Motor neuron (in vitro differentiated cells): ENCODE measurements around the gene LCLAT1. TPM values are rescaled to one million over a fixed set of nuclear protein-coding genes. Genes with fewer than 3 reads are reported as not detected.
"Not testable (repeated sequence)": the region's sequence is repeated elsewhere in the genome, so short reads cannot be mapped to it uniquely, and the experiment has no call there.

Source experiments
- ATAC-seq, 8 experiments: fragments of 200-7000 bp; cut with Tn5 transposase; replicated peaks in 6 of 8; 2 replicates each; pipeline ENCODE4 v1.8.0; 2021; ENCODE audit warnings: mild to moderate bottlenecking in 8 of 8, moderate library complexity in 8 of 8
- H3K27ac ChIP-seq, 2 donors: fragments of 250-450 bp; sonication (Bioruptor Pico); 2 replicates each; pipeline ENCODE4 v1.9.0; 2021; ENCODE audit warnings: antibody characterized with exemption in 2 of 2, mild to moderate bottlenecking in 2 of 2, moderate library complexity in 1 of 2
- H3K4me1 ChIP-seq, 2 donors: fragments of 250-450 bp; sonication (Bioruptor Pico); replicated peaks in 1 of 2; 2 replicates each; pipeline ENCODE4 v1.6.1; 2021; ENCODE audit warnings: antibody characterized with exemption in 2 of 2, mild to moderate bottlenecking in 2 of 2, moderate library complexity in 1 of 2
- H3K4me3 ChIP-seq, 5 donors: fragments of 250-450 bp; sonication (Bioruptor Pico); 2 replicates each; pipeline ENCODE4 v1.9.0; 2021; ENCODE audit warnings: antibody characterized with exemption in 5 of 5, mild to moderate bottlenecking in 5 of 5, moderate library complexity in 4 of 5
- WGBS, 10 experiments: fragments of 450-650 bp; shearing (Covaris generic); methylation state at CpG; one replicate each; pipeline ENCODE4 v1.0.0; 2022; 5-methylcytosine and 5-hydroxymethylcytosine counted together
- in situ Hi-C, 9 experiments: fragments of 400-800 bp; cut with MboI; loops; one replicate each; pipeline ENCODE4 v1.15.0; 2021; ENCODE audit warnings: low sequenced_read_pairs in 9 of 9, low pct_unique_long_range_greater_than_20kb in 2 of 9; ENCODE audit not compliant: unreplicated experiment in 9 of 9
- total RNA-seq, 8 experiments: library from RNA; unstranded; fragments of 300-600 nt; gene quantifications; 2 replicates each; pipeline versions ENCODE4 v1.2.3 to v1.2.4, GENCODE V29; 2022

The LCLAT1 gene
- total RNA-seq, 8 experiments from 2014 or later = 9.8 to 39.2 (median 12.9) TPM

DNA sequence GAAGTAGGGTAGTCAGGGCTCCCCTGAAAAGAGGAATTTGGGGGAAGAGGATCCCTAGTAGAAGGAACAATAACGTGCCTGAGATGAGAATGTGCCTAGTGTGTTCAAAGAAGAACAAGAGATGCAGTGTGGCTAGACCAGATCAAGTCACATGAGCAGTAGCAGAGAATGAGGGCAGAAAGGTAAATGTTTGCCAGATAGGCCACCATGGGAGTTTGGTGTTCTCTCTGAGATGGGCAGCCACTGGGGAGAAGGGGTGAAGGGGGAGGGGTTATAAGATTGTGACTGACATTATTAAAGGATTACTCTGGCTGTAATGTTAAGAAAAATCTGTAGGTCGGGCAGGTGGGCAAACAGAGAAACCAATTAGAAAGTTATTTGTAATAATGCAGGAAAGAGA, 166.0 kb downstream of the LCLAT1 start:
- 17 to 90% (median 71%) methylated on average over 1 to 2 of the region's 2 CpGs; no CpG with 5 or more reads in 2 of the 10 experiments for WGBS, 10 experiments
- Histone ChIP-seq H3K27ac (no peak overlapping the region), H3K4me1 (peaks cover 9 to 14% of the 10 kb centered on the region in 2 donors), H3K4me3 (no peak overlapping the region)
- in situ Hi-C loops = no loop called here
- peak in 1 of 8 experiments; percentile 9 for ATAC-seq

- 44 to 90% (median 89%) methylated on average over 1 to 2 of the region's 4 CpGs; no CpG with 5 or more reads in 7 of the 10 experiments for WGBS, 10 experiments
- H3K27ac ChIP-seq, H3K4me3 ChIP-seq, ATAC-seq, in situ Hi-C loops: not testable (repeated sequence)
- peaks cover 9 to 14% of the 10 kb centered on the region in 2 donors for H3K4me1 ChIP-seq
These were observed 167.2 kb downstream of the LCLAT1 start for GRCh38 chr2:30614227-30614626.

GRCh38 chr2:30615926-30616325, 168.9 kb downstream of the LCLAT1 start:
- 63 to 100% (median 94%) methylated on average over 1 of the region's 1 CpG; no CpG with 5 or more reads in 4 of the 10 experiments for WGBS, 10 experiments
- in situ Hi-C loops = no loop called here
- Histone ChIP-seq H3K27ac (no peak overlapping the region), H3K4me1 (peaks cover 9 to 14% of the 10 kb centered on the region in 2 donors), H3K4me3 (no peak overlapping the region)
- ATAC-seq = no peak

DNA sequence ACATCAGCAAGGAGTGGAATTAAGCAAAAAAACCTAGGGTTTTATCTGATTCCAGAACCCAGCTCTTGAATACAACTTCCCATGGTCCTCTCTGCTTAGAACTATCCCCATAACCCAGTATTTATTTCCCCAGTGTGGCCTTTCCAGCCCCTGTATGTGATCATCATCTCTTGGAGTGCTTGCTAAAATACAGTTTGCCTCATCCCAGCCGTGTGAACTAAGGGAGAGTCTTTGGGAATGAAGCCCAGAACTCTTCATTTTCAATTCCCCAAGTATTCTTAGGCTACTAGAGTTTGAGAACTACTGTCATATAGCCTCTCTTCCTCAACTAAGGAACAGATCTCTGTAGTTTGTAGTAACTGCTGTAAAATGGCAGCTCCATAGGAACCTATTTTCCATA, 173.1 kb downstream of the LCLAT1 start:
- ATAC-seq = no peak
- in situ Hi-C loops = no loop called here
- H3K4me1 ChIP-seq = no peaks in the 10 kb centered on the region
- H3K4me3 ChIP-seq = no peak overlapping the region
- 10 to 100% (median 70%) methylated on average over 1 of the region's 1 CpG; no CpG with 5 or more reads in 4 of the 10 experiments for WGBS, 10 experiments
- H3K27ac ChIP-seq = no peak overlapping the region

DNA sequence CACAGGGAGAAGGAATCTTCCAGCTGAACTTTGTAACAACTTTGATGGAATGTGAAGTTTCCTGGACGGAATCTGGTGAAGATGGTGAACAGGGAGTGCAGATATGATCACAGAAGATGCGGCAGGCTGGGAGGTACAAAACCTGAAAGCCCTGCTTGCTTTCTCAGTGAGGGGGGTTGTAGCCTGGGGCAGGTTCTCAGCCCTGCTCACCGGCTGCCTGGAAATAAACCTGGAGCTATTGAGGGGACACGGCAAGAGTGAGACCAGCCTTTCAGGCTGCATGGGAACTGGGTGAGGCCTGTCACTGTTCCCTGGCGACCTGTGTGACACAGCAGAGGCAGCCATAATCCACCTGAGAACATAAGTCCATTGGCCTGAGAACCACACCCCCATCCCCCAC, 174.8 kb downstream of the LCLAT1 start:
- Histone ChIP-seq H3K4me3 (no peak overlapping the region), H3K27ac (no peak overlapping the region), H3K4me1 (no peaks in the 10 kb centered on the region)
- ATAC-seq = no peak
- 80 to 100% (median 90%) methylated on average over 1 to 5 of the region's 5 CpGs; no CpG with 5 or more reads in 3 of the 10 experiments for WGBS, 10 experiments
- in situ Hi-C loops = no loop called here

- no peak overlapping the region for H3K4me3 ChIP-seq
- in situ Hi-C loops = no loop called here
- no peaks in the 10 kb centered on the region for H3K4me1 ChIP-seq
- no peak overlapping the region for H3K27ac ChIP-seq
- WGBS, 10 experiments = 87 to 100% (median 90%) methylated on average over 1 to 4 of the region's 4 CpGs; no CpG with 5 or more reads in 5 of the 10 experiments
- no peak for ATAC-seq
These were observed 175.4 kb downstream of the LCLAT1 start for GRCh38 chr2:30622452-30622851.

DNA sequence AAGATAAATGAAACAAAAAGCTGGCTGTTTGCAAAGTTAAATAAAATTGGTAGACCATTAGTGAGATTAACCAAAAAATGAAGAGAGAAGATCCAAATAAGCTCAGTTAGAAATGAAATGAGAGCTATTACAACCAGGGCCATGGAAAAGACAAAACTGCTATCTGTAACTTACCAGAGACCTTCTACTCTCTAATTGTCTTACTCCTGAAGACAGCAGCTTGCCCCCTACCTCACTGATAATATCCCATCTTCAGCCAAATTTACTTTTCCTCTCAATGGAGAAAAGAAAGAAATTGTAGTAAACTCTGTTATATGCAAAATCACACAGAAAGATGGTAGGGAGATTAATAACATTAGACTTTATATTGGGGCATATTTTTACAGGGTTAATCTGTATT, 178.2 kb downstream of the LCLAT1 start:
- H3K4me3 ChIP-seq = no peak overlapping the region
- H3K27ac ChIP-seq = no peak overlapping the region
- no peaks in the 10 kb centered on the region for H3K4me1 ChIP-seq
- in situ Hi-C loops = no loop called here
- no peak for ATAC-seq

GRCh38 chr2:30625701-30626100, 178.7 kb downstream of the LCLAT1 start:
- Histone ChIP-seq H3K27ac (no peak overlapping the region), H3K4me1 (no peaks in the 10 kb centered on the region), H3K4me3 (no peak overlapping the region)
- in situ Hi-C loops = no loop called here
- WGBS, 10 experiments = 71 to 97% (median 81%) methylated on average over 1 to 3 of the region's 3 CpGs; no CpG with 5 or more reads in 3 of the 10 experiments
- no peak for ATAC-seq

DNA sequence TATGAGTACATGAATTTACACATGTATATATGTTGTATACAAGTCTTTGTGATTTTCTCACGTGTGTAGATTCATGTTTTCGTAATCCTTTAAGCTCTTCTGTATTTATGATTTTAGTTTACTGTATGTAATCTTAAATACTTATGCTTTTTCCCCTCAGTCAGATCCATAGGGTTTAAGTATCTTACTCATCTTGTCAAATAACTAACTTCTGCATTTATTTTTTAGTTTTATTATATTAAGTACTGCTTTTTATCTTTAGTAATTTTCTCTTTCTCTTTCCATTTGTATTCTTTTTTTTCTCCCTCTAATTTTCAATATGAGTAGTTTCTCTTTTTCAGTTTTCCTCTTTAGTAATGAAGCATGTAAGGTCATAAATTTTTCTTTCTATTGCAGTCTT, 179.4 kb downstream of the LCLAT1 start:
- no peak overlapping the region for H3K4me3 ChIP-seq
- no peak for ATAC-seq
- no peaks in the 10 kb centered on the region for H3K4me1 ChIP-seq
- in situ Hi-C loops = no loop called here
- H3K27ac ChIP-seq = no peak overlapping the region
- WGBS, 10 experiments = 0 to 97% (median 77%) methylated on average over 1 to 2 of the region's 2 CpGs

- 80 to 100% (median 93%) methylated on average over 1 to 8 of the region's 8 CpGs; no CpG with 5 or more reads in 1 of the 10 experiments for WGBS, 10 experiments
- Histone ChIP-seq H3K4me1 (no peaks in the 10 kb centered on the region), H3K4me3 (no peak overlapping the region), H3K27ac (no peak overlapping the region)
- in situ Hi-C loops = no loop called here
- no peak for ATAC-seq
These were observed 180.1 kb downstream of the LCLAT1 start for GRCh38 chr2:30627151-30627550.

DNA sequence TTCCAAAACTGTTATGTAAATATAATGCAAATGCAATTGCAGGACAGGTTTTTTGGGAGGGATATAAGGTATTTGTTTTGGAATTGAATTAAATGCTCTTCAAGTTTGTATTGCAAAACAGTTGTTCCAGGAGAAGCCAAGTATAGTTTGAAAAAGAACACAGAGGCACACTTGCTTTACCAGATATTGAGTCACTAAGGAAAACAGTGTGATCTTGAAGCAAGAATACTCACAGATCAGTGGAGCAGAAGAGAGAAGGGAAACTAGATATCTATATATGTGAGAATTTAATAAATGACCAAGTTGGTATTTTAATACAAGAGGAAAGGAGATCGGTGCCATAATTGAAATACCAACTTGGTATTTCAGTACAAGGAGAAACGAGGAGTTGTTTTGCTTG, 181.3 kb downstream of the LCLAT1 start:
- H3K4me1 ChIP-seq = no peaks in the 10 kb centered on the region
- no peak for ATAC-seq
- no peak overlapping the region for H3K27ac ChIP-seq
- in situ Hi-C loops = no loop called here
- 81 to 100% (median 95%) methylated on average over 2 of the region's 2 CpGs; no CpG with 5 or more reads in 1 of the 10 experiments for WGBS, 10 experiments
- H3K4me3 ChIP-seq = no peak overlapping the region

DNA sequence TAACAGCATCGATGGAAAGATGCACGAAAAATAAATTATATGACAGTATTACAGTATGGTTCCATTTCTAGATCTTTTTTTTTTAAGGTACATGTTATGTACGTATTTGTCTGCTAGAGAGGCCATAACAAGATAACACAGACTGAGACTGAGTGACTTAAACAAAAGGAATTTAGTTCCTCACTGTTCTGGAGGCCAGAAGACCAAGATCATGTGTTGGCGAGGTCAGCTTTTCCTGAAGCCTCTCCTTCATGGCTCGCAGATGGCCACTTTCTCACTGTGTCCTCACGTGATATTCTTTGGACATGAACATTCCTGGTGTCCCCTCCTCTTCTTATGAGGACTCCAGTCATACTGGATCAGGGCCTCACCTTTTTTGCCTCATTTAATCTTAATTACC, 182.8 kb downstream of the LCLAT1 start:
- in situ Hi-C loops = no loop called here
- Histone ChIP-seq H3K4me3 (no peak overlapping the region), H3K27ac (no peak overlapping the region), H3K4me1 (no peaks in the 10 kb centered on the region)
- WGBS, 10 experiments = 70 to 100% (median 88%) methylated on average over 1 to 6 of the region's 6 CpGs
- ATAC-seq = peak in 1 of 8 experiments; percentile 16

DNA sequence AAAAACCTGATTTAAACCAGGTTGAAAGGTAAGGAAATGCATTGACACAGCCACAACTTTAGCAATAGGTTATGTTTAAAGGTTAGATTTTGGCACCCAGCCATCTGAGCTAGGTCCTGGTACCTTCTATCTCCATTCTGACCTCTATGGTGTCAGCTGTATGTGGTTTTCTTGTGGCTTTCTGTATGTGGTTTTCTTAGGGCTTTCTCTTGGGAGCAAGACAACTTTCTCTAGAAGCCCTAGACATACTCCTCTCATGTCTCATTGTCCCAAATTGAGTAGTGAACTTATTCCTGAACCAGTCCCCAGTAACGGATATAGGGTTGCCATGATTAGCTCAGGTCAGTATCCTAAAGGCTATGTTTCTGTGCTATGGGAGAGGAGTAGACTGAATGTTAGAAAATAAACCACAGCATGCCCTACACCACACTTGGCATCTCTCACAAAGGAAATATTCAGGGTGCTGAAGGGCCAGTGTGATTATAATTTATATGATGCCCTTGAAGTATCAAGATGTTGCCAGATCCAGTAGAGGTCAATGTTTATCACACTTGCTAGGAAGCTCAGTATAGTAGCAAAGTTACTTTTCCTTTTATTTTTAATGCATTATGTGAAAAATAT, 184.1 kb downstream of the LCLAT1 start:
- Histone ChIP-seq H3K4me1 (no peaks in the 10 kb centered on the region), H3K27ac (no peak overlapping the region), H3K4me3 (no peak overlapping the region)
- 0 to 100% (median 50%) methylated on average over 1 of the region's 1 CpG; no CpG with 5 or more reads in 6 of the 10 experiments for WGBS, 10 experiments
- in situ Hi-C loops = no loop called here
- ATAC-seq = no peak

- no peak for ATAC-seq
- WGBS, 10 experiments = 64 to 100% (median 95%) methylated on average over 1 to 4 of the region's 4 CpGs
- no peak overlapping the region for H3K4me3 ChIP-seq
- in situ Hi-C loops = no loop called here
- H3K4me1 ChIP-seq = no peaks in the 10 kb centered on the region
- H3K27ac ChIP-seq = no peak overlapping the region
These were observed 186.0 kb downstream of the LCLAT1 start for GRCh38 chr2:30633039-30633438.
